Medulla oblongata (tissue), 1 donor: Measurements from ENCODE around the gene SPATA19.
A peak's percentile ranks its signal among the peaks of the same experiment; 100 is the strongest.

Experiments
- DNase-seq: peaks from one replicate; pipeline ENCODE4 v3.0.0-alpha.2; 2015; ENCODE audit errors: extremely low spot score

Gene SPATA19

GRCh38 chr11:133818302-133818701 is 27.0 kb downstream of the SPATA19 start:
- no peak for DNase-seq

GRCh38 chr11:133817449-133817848 is 27.9 kb downstream of the SPATA19 start:
- no peak for DNase-seq

GRCh38 chr11:133816146-133816870 is 29.0 kb downstream of the SPATA19 start:
- no peak for DNase-seq

GRCh38 chr11:133815636-133816035 is 29.7 kb downstream of the SPATA19 start:
- no peak for DNase-seq

GRCh38 chr11:133814588-133815100 is 30.7 kb downstream of the SPATA19 start:
- DNase-seq: no peak

GRCh38 chr11:133811850-133812685 is 33.2 kb downstream of the SPATA19 start:
- DNase-seq: peak; percentile 16

GRCh38 chr11:133810766-133811165 is 34.5 kb downstream of the SPATA19 start:
- DNase-seq: no peak

GRCh38 chr11:133809569-133810491 is 35.5 kb downstream of the SPATA19 start:
- DNase-seq: peak; percentile 53

GRCh38 chr11:133808393-133809140 is 36.7 kb downstream of the SPATA19 start:
- DNase-seq: no peak

GRCh38 chr11:133803026-133803425 is 42.3 kb downstream of the SPATA19 start:
- no peak for DNase-seq

- no peak for DNase-seq
Observed at GRCh38 chr11:133801356-133801755, 44.0 kb downstream of the SPATA19 start.

- DNase-seq: no peak
Observed at GRCh38 chr11:133800666-133801065, 44.6 kb downstream of the SPATA19 start.

GRCh38 chr11:133797554-133797953 is 47.8 kb downstream of the SPATA19 start:
- no peak for DNase-seq

GRCh38 chr11:133796043-133796795 is 49.1 kb downstream of the SPATA19 start:
- DNase-seq: no peak

- no peak for DNase-seq
Observed at GRCh38 chr11:133795088-133795487, 50.2 kb downstream of the SPATA19 start.

GRCh38 chr11:133794205-133794604 is 51.1 kb downstream of the SPATA19 start:
- no peak for DNase-seq

GRCh38 chr11:133793271-133794035 is 51.9 kb downstream of the SPATA19 start:
- no peak for DNase-seq

- DNase-seq: no peak
Observed at GRCh38 chr11:133790995-133791394, 54.3 kb downstream of the SPATA19 start.
